ENCODE data around the gene SAMD11. TPM values are rescaled to one million over a fixed set of nuclear protein-coding genes. Genes with fewer than 3 reads are reported as not detected.

SAMD11 gene
- total and polyA plus RNA-seq, 2 of the 8 experiments (the other 6 are each of a cell fraction or from before 2014, with no cell fraction given), result 0.18 to 0.30 TPM

- TF ChIP-seq BACH1 (IDR thresholded peaks at IDR 0.05; ENCODE audit: low read length) (no peak), MAX (IDR thresholded peaks at IDR 0.05) (no peak), KDM4A (IDR thresholded peaks at IDR 0.05; ENCODE audit: low read depth, low read length, severe bottlenecking) (no peak), TEAD4 (IDR thresholded peaks at IDR 0.05; ENCODE audit: low read depth, low read length) (no peak), TCF12 (IDR thresholded peaks at IDR 0.05; ENCODE audit: low read depth, low read length) (no peak), TAF7 (optimal IDR thresholded peaks at IDR 0.05; ENCODE audit: borderline replicate concordance, low read depth, low read length) (no peak), SRF (IDR thresholded peaks at IDR 0.05; ENCODE audit: low read depth, low read length) (no peak), RFX5 (IDR thresholded peaks at IDR 0.05; ENCODE audit: borderline replicate concordance, low read depth, low read length) (no peak), YY1 (IDR thresholded peaks at IDR 0.05; ENCODE audit: low read depth, low read length) (no peak)
Measured at GRCh38 chr1:967466-968343, 44.0 kb downstream of the SAMD11 start (continued).
